ENCODE results near the gene PLCH2.

PLCH2 gene

GRCh38 chr1:2460996-2461751 lies 14.9 kb upstream of the PLCH2 start:
- no peak for DNase-seq (ENCODE audit: low read depth in 2 of 3, low spot score in 1 of 3)

- no peak for DNase-seq (ENCODE audit: low read depth in 2 of 3, low spot score in 1 of 3)
Observed at GRCh38 chr1:2462819-2463218, 13.3 kb upstream of the PLCH2 start.

GRCh38 chr1:2463396-2463795 lies 12.7 kb upstream of the PLCH2 start:
- no peak for DNase-seq (ENCODE audit: low read depth in 2 of 3, low spot score in 1 of 3)

GRCh38 chr1:2465371-2466269 lies 10.5 kb upstream of the PLCH2 start:
- DNase-seq (ENCODE audit: low read depth in 2 of 3, low spot score in 1 of 3), result no peak

GRCh38 chr1:2466270-2466665 lies 9.8 kb upstream of the PLCH2 start:
- no peak for DNase-seq (ENCODE audit: low read depth in 2 of 3, low spot score in 1 of 3)

- peak in 1 of 3 donors; percentile 12 for DNase-seq (ENCODE audit: low read depth in 2 of 3, low spot score in 1 of 3)
Observed at GRCh38 chr1:2466958-2467554, 9.0 kb upstream of the PLCH2 start.

- DNase-seq (ENCODE audit: low read depth in 2 of 3, low spot score in 1 of 3), result peak in 1 of 3 donors; percentile 8
Observed at GRCh38 chr1:2468041-2468472, 8.0 kb upstream of the PLCH2 start.

- DNase-seq (ENCODE audit: low read depth in 2 of 3, low spot score in 1 of 3), result no peak
Observed at GRCh38 chr1:2468540-2468939, 7.5 kb upstream of the PLCH2 start.

- no peak for DNase-seq (ENCODE audit: low read depth in 2 of 3, low spot score in 1 of 3)
Observed at GRCh38 chr1:2469103-2469940, 6.8 kb upstream of the PLCH2 start.

- DNase-seq (ENCODE audit: low read depth in 2 of 3, low spot score in 1 of 3), result no peak
Observed at GRCh38 chr1:2470290-2471158, 5.6 kb upstream of the PLCH2 start.

GRCh38 chr1:2471159-2471471 lies 5.0 kb upstream of the PLCH2 start:
- DNase-seq (ENCODE audit: low read depth in 2 of 3, low spot score in 1 of 3), result no peak

GRCh38 chr1:2471587-2472001 lies 4.5 kb upstream of the PLCH2 start:
- no peak for DNase-seq (ENCODE audit: low read depth in 2 of 3, low spot score in 1 of 3)

- DNase-seq (ENCODE audit: low read depth in 2 of 3, low spot score in 1 of 3), result no peak
Observed at GRCh38 chr1:2472109-2472508, 4.0 kb upstream of the PLCH2 start.

- DNase-seq (ENCODE audit: low read depth in 2 of 3, low spot score in 1 of 3), result no peak
Observed at GRCh38 chr1:2472561-2473177, 3.4 kb upstream of the PLCH2 start.

GRCh38 chr1:2473198-2473597 lies 2.9 kb upstream of the PLCH2 start:
- DNase-seq (ENCODE audit: low read depth in 2 of 3, low spot score in 1 of 3), result no peak

GRCh38 chr1:2474104-2474844 lies 1.8 kb upstream of the PLCH2 start:
- no peak for DNase-seq (ENCODE audit: low read depth in 2 of 3, low spot score in 1 of 3)

GRCh38 chr1:2474933-2475371 lies 1.1 kb upstream of the PLCH2 start:
- DNase-seq (ENCODE audit: low read depth in 2 of 3, low spot score in 1 of 3), result no peak

GRCh38 chr1:2475571-2475970 lies 518 bp upstream of the PLCH2 start:
- DNase-seq (ENCODE audit: low read depth in 2 of 3, low spot score in 1 of 3), result no peak

- no peak for DNase-seq (ENCODE audit: low read depth in 2 of 3, low spot score in 1 of 3)
Observed at GRCh38 chr1:2477309-2477708, 1.2 kb downstream of the PLCH2 start.

Measured in stimulated activated CD4-positive, alpha-beta T cell treated with anti-CD3 and anti-CD28 coated beads, Interleukin-12 subunit alpha, Interleukin-12 subunit beta, amount 100 ng/mL, for 48 hours (primary cell).